ENCODE results near the gene CENPV. TPM values are rescaled to one million over a fixed set of nuclear protein-coding genes. Genes with fewer than 3 reads are reported as not detected.

The CENPV gene
- total and polyA plus RNA-seq, 2 of the 13 experiments (the other 11 are each of a cell fraction or from before 2014, with no cell fraction given): 193 to 292 TPM

- TF ChIP-seq ARID4A (CRISPR knock-in tag; IDR thresholded peaks at IDR 0.05; ENCODE audit: borderline replicate concordance) (peak; percentile 38; the same call in 1 of the 2 replicates), CC2D1A (CRISPR knock-in tag; IDR thresholded peaks at IDR 0.05) (no peak), HOXA7 (CRISPR knock-in tag; IDR thresholded peaks at IDR 0.05) (no peak), RCOR2 (CRISPR knock-in tag; IDR thresholded peaks at IDR 0.05) (peak; percentile 54; the same call in 1 of the 2 replicates), SRSF4 (IDR thresholded peaks at IDR 0.05; ENCODE audit: low read depth, low read length, poor library complexity, severe bottlenecking) (no peak), TOPORS (CRISPR knock-in tag; IDR thresholded peaks at IDR 0.05) (no peak), AKAP8 (CRISPR knock-in tag; IDR thresholded peaks at IDR 0.05) (no peak), JUND (CRISPR knock-in tag; IDR thresholded peaks at IDR 0.05) (no peak), RXRB (CRISPR knock-in tag; IDR thresholded peaks at IDR 0.05; ENCODE audit: borderline replicate concordance) (peak; percentile 66; the same call in 1 of the 2 replicates), KLF11 (CRISPR knock-in tag; IDR thresholded peaks at IDR 0.05) (no peak), PHF21A (CRISPR knock-in tag; IDR thresholded peaks at IDR 0.05) (peak; percentile 62), ZBTB38 (CRISPR knock-in tag; IDR thresholded peaks at IDR 0.05) (0 out of 2 replicates have a peak, but pooled peaks have one; percentile 36), IKZF5 (CRISPR knock-in tag; IDR thresholded peaks at IDR 0.05) (peak; percentile 77)
- TF ChIP-seq, protein P1, sequence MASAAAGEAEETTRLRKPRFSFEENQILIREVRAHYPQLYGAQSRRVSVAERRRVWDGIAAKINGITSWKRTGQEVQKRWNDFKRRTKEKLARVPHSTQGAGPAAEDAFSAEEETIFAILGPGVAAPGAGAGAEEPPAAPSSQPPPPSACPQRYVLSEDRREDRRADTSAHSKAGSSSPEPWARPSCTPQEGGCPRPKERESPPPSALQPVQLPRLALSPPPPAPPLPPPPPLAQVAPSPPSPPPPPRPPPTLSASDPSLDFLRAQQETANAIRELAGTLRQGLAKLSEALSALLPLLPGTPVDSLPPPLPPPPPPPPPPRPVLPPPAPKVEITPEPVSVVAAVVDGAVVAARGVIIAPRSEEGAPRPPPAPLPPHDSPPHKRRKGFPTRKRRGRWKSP (CRISPR knock-in tag; IDR thresholded peaks at IDR 0.05): 0 out of 2 replicates have a peak, but pooled peaks have one; percentile 31
Measured at GRCh38 chr17:16313139-16314090, 39.9 kb downstream of the CENPV start (continued).

Measured in HepG2 (cell line).